GM12878 (cell line): ENCODE measurements around the gene ADIG.

ENCODE experiments used
- ATF2 ChIP-seq: IDR thresholded peaks from 2 replicates; pipeline ENCODE4 v1.6.1; 2012; ENCODE audit warnings: low read length, inconsistent platforms
- CREB1 ChIP-seq: IDR thresholded peaks from 2 replicates; pipeline ENCODE4 v1.6.1; 2012; ENCODE audit warnings: low read depth, mild to moderate bottlenecking, inconsistent platforms
- CTCF ChIP-seq, 3 experiments: IDR thresholded peaks in 2 of 3; conservative IDR thresholded peaks in 1 of 3; 2 replicates each; pipeline ENCODE4 v1.5.1; 2011; ENCODE audit warnings: low read depth in 3 of 3, low read length in 3 of 3, mild to moderate bottlenecking in 3 of 3, control low read depth in 2 of 3, moderate library complexity in 2 of 3, inconsistent platforms in 1 of 3, mixed read lengths in 1 of 3; ENCODE audit not compliant: control insufficient read depth in 2 of 3, insufficient read depth in 1 of 3; ENCODE audit errors: extremely low read depth in 1 of 3
- ETV6 ChIP-seq, 2 experiments: fragments of 450-650 bp in 1 of 2; IDR thresholded peaks in 1 of 2; conservative IDR thresholded peaks in 1 of 2; 2 replicates each; pipeline ENCODE4 v1.6.1; 2014; ENCODE audit warnings: antibody characterized with exemption in 1 of 2, borderline replicate concordance in 1 of 2, low read depth in 1 of 2, mild to moderate bottlenecking in 1 of 2, moderate library complexity in 1 of 2
- EZH2 ChIP-seq: IDR thresholded peaks from 2 replicates; pipeline ENCODE4 v1.6.1; 2012; ENCODE audit warnings: low read depth, mild to moderate bottlenecking, control low read depth, inconsistent platforms, low read length, borderline replicate concordance; ENCODE audit not compliant: control insufficient read depth
- RELA ChIP-seq: fragments of 450-650 bp; IDR thresholded peaks from 2 replicates; pipeline ENCODE4 v1.8.0; 2014; ENCODE audit warnings: borderline replicate concordance; ENCODE audit not compliant: partially characterized antibody
- SMC3 ChIP-seq: IDR thresholded peaks from 2 replicates; pipeline ENCODE4 v1.6.1; 2011; ENCODE audit warnings: low read length, improper control_type of control experiment, borderline replicate concordance
- SRF ChIP-seq, 2 experiments: IDR thresholded peaks; 2 replicates each; pipeline ENCODE4 v1.6.1; 2011; ENCODE audit warnings: low read depth in 2 of 2, low read length in 2 of 2, mild to moderate bottlenecking in 1 of 2, moderate library complexity in 1 of 2
- TCF12 ChIP-seq: IDR thresholded peaks from 2 replicates; pipeline ENCODE4 v1.6.1; 2011; ENCODE audit warnings: low read depth, mild to moderate bottlenecking, low read length

GRCh38 chr20:38586181-38586525, 5.2 kb downstream of the ADIG start:
- TF ChIP-seq RELA (no peak), TCF12 (no peak), CTCF (IDR thresholded peaks at IDR 0.05 in 2 of 3, conservative IDR thresholded peaks at IDR 0.05 in 1 of 3; ENCODE audit: control insufficient read depth in 2 of 3, extremely low read depth in 1 of 3, insufficient read depth in 1 of 3, low read depth in 3 of 3, low read length in 3 of 3) (no peak), SRF (IDR thresholded peaks at IDR 0.05; ENCODE audit: low read depth in 2 of 2, low read length in 2 of 2) (no peak), SMC3 (no peak), ATF2 (no peak), ETV6 (conservative IDR thresholded peaks at IDR 0.05 in 1 of 2, IDR thresholded peaks at IDR 0.05 in 1 of 2; ENCODE audit: borderline replicate concordance in 1 of 2, low read depth in 1 of 2) (no peak), CREB1 (no peak), EZH2 (no peak)
